LNCAP (cell line): ENCODE measurements around the gene FBF1.

Experiments used
- CTCF ChIP-seq: fragments of 450-650 bp; IDR thresholded peaks from 2 replicates; pipeline ENCODE4 v1.5.1; 2017; ENCODE audit warnings: mild to moderate bottlenecking

FBF1 gene

DNA sequence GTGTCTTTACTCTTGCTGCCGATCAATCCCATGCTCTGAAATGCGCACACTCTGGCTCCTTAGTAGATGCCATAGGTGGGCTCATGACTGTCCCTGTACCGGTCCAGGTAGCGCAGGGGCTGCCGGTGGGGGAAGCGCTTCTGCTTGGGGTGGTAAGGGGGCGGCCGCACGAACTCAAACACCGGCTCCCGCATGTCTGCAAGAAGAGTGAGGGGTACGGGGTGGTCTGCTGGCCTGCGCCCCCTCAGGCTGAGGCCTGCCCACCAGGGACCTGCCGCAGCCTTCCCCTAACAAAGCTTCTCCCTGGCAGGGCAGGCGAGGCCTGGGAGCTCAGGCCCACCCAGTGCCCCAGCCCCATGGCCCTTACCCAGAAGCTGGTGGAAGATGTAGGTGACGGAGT, 42.1 kb downstream of the FBF1 start:
- no peak for TF ChIP-seq CTCF

DNA sequence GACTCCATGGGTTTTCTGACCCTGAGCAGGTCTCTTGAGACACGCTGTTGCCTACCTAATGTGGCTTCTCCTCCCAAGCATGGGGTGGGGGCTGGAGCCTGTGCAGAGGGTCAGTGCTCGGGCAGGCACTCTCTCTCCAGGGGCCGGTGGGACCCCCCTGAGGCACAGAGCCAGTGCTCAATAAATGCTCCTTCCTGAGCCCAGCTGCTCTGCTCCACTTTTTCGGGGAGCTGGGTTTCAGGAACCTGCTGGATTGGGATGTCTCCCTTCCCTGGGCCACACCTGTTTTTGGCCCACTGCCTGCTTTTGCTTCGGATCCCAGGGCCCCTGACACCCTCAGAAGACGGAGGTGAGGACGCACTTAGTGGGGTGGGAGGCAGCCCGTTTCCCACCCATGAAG, 42.8 kb downstream of the FBF1 start:
- no peak for TF ChIP-seq CTCF

- no peak for TF ChIP-seq CTCF
Observed at GRCh38 chr17:75897160-75898019, 43.5 kb downstream of the FBF1 start.

DNA sequence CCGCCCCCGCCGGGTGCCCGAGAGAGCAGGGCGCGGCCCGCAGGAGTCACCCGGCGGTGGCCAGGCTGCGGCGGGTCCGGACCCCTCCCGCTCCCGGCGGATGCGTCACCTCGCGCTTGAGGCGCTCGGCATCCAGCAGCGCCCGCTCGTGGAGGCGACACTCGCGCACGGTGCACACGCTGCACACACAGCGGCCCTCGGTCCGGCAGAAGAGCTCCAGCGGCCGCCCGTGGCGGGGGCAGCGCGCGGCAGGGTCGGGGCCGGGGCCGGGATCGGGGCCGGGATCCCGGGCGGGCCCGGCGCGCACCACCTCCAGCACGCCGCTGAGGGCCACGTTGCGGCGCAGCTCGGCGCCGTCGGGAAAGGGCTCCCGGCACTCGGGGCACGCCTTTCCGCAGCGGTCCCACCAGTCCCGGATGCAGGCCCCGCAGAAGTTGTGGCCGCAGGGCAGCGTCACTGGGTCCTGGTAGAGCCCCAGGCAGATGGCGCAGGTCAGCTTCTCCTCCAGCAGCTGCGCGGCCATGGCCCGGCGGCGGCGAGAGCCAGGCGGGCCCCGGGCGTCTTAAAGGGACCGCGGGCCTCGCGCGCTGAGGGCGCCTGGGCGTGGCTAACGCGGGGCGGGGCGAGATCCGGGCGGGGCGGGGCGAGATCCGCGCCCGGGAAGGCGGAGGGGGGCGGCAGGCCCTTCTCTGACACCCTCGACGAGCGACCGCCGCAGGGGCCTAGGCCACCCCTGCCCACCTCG, 44.3 kb downstream of the FBF1 start, which contains the start of gene TRIM65:
Gene TRIM65 (minus strand): TSS at position 537 of the 745 bp plus-strand sequence. CDS start 14 bp downstream, at position 523.
- TF ChIP-seq CTCF, result peak; percentile 48

GRCh38 chr17:75895370-75896155, 45.3 kb downstream of the FBF1 start:
- TF ChIP-seq CTCF, result no peak

DNA sequence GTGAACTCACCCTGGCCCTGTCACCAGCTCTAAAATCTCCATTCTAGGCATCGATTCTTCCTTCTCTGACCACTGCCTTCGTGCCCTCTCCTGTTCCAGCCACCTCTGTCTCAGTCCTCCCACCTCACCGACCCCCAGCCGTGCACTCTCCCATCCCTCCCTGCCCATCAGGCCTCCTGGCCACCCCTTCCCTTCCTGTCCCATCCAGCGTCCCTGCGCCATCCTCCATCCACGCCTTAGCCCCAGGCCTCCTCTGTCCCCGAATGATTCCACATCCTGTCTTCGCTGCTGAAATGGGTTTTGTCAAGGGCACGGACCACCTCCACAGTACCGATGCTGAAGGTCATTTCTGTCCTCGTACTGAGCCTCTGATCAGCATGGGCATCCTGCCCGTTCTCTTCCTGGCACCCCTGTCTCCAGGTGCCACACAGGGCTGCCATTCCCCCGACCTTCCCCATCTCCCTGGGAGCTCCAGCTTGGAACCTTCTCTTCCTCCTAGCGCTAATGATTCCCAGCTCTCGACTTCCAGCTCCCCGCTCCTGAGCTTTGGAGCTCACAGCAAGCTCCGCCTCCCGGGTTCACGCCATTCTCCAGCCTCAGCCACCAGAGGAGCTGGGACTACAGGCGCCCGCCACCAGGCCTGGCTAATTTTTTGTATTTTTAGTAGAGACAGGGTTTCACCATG, 46.7 kb downstream of the FBF1 start:
- no peak for TF ChIP-seq CTCF
